Ovary (tissue), 9 donors: Measurements from ENCODE around the gene MRC1. TPM values are rescaled to one million over a fixed set of nuclear protein-coding genes. Genes with fewer than 3 reads are reported as not detected.

Experiments used
- DNase-seq, 5 donors: peaks; one replicate each; pipeline ENCODE4 v3.0.0-alpha.2; 2019 to 2020
- H3K27ac ChIP-seq, 2 donors: fragments of 200-600 bp; one replicate each; pipeline versions ENCODE4 v1.5.1 to v1.8.0; 2019 to 2022
- H3K27me3 ChIP-seq: fragments of 200-600 bp; one replicate; pipeline ENCODE4 v1.8.0; 2022
- H3K36me3 ChIP-seq: fragments of 200-600 bp; sonication (generic); one replicate; pipeline ENCODE4 v1.5.1; 2019
- H3K4me1 ChIP-seq: one replicate; pipeline ENCODE4 v1.8.1; 2013; ENCODE audit warnings: mild to moderate bottlenecking, moderate library complexity; ENCODE audit not compliant: insufficient read depth
- H3K4me3 ChIP-seq: fragments of 200-600 bp; sonication (generic); one replicate; pipeline ENCODE4 v1.5.1; 2017
- H3K9me3 ChIP-seq, 2 donors: fragments of 200-600 bp in 1 of 2; sonication (generic) in 1 of 2; one replicate each; pipeline versions ENCODE4 v1.5.1 to v1.8.1; 2013 to 2019; ENCODE audit warnings: mild to moderate bottlenecking in 1 of 2, moderate library complexity in 1 of 2
- CTCF ChIP-seq, 3 donors: fragments of 450-650 bp in 2 of 3; fragments of 200-600 bp in 1 of 3; IDR thresholded peaks; one replicate each; pipeline versions ENCODE4 v1.5.1 to v1.8.0; 2016 to 2022; ENCODE audit warnings: antibody characterized with exemption in 3 of 3, mild to moderate bottlenecking in 1 of 3
- EP300 ChIP-seq: sonication (generic); formaldehyde crosslinking; IDR thresholded peaks from one replicate; pipeline ENCODE4 v1.6.1; 2017; ENCODE audit warnings: antibody characterized with exemption
- POLR2A ChIP-seq: fragments of 450-650 bp; IDR thresholded peaks from one replicate; pipeline ENCODE4 v1.6.1; 2017; ENCODE audit warnings: antibody characterized with exemption, mild to moderate bottlenecking, moderate library complexity
- WGBS, 3 donors: extraction: QIAGEN DNeasy Blood & Tissue Kit in 1 of 3; methylation state at CpG; one replicate each; pipeline versions ENCODE4 v1.1.5 to v1.1.7; 2013 to 2017; 5-methylcytosine and 5-hydroxymethylcytosine counted together
- intact Hi-C, 4 donors: fragments of 100-400 bp; cut with DNase I; formaldehyde crosslinking; loops; one replicate each; pipeline versions ENCODE4 v1.11.0 to v1.15.1; 2022 to 2023
- polyA plus RNA-seq, 2 donors: library from polyadenylated mRNA; stranded (reverse); fragments of 200-250 nt in 1 of 2; fragments of 350-450 nt in 1 of 2; fragmentation: Illumina TruSeq in 1 of 2; extraction: RNeasy Lipid Tissue Mini Kit (QIAGEN cat#74804) in 1 of 2; gene quantifications; one replicate each; pipeline ENCODE4 v1.2.3, GENCODE V29; 2013 to 2014
- total RNA-seq, 7 donors: library from RNA; depleted of rRNA in 2 of 7; stranded (reverse); fragments of >200 nt in 2 of 7; fragmentation: NEBNext Ultra II Directional in 3 of 7; extraction: Animal tissue kit (Norgen Biotek cat#: 25700) in 3 of 7; gene quantifications; one replicate each; pipeline versions ENCODE4 v1.1.0 to v1.2.4, GENCODE V29; 2016 to 2023
- donor health status: DM: no; HTN: no; CAD: no; lungs with moderate emphysema.
- donor health status: DM: no; HTN: no; CAD: no.
- donor health status: Bipolar disorder and iron deficiency.
- donor health status: DM: yes; HTN: yes; CAD: no.
- donor health status: DM: no; HTN: no; CAD: no.
- donor health status: DM: yes; HTN: yes; CAD: no.

Gene MRC1
- total and polyA plus RNA-seq, 9 donors = 6.6 to 39.9 (median 13.3) TPM

GRCh38 chr10:17848646-17849045 lies 39.5 kb downstream of the MRC1 start:
- WGBS, 3 donors = 88 to 93% (median 93%) methylated on average over 5 of the region's 5 CpGs
- Histone ChIP-seq H3K9me3 (no peaks in the 10 kb centered on the region), H3K4me1 (no peaks in the 10 kb centered on the region), H3K27ac (no peak overlapping the region), H3K4me3 (no peak overlapping the region), H3K27me3 (no peaks in the 10 kb centered on the region), H3K36me3 (no peaks in the 10 kb centered on the region)
- DNase-seq = no peak
- TF ChIP-seq CTCF (IDR thresholded peaks at IDR 0.05) = no peak
- TF ChIP-seq POLR2A = no peak
- TF ChIP-seq EP300 = no peak
- intact Hi-C loops = loop anchor here in 1 of 4 donors (5.0 kb wide), 1 partner anchor 374 kb away; no protein-coding TSS in a partner anchor

- Histone ChIP-seq H3K27ac (no peak overlapping the region), H3K9me3 (no peaks in the 10 kb centered on the region), H3K36me3 (no peaks in the 10 kb centered on the region), H3K4me3 (no peak overlapping the region), H3K27me3 (no peaks in the 10 kb centered on the region), H3K4me1 (no peaks in the 10 kb centered on the region)
- DNase-seq = no peak
- no peak for TF ChIP-seq POLR2A
- TF ChIP-seq CTCF (IDR thresholded peaks at IDR 0.05) = no peak
- intact Hi-C loops = no loop called here
- WGBS, 3 donors = 88 to 90% (median 89%) methylated on average over 3 of the region's 3 CpGs
Measured at GRCh38 chr10:17850501-17850900, 41.4 kb downstream of the MRC1 start.

GRCh38 chr10:17851611-17852010 lies 42.5 kb downstream of the MRC1 start:
- WGBS, 3 donors = 46 to 49% (median 49%) methylated on average over 4 of the region's 4 CpGs
- H3K4me3 ChIP-seq = no peak overlapping the region
- no peak overlapping the region for H3K27ac ChIP-seq
- intact Hi-C loops = no loop called here
- no peak for TF ChIP-seq POLR2A
- TF ChIP-seq EP300 = no peak
- TF ChIP-seq CTCF (IDR thresholded peaks at IDR 0.05) = no peak
- no peaks in the 10 kb centered on the region for H3K9me3 ChIP-seq
- H3K4me1 ChIP-seq = no peaks in the 10 kb centered on the region
- H3K27me3 ChIP-seq = no peaks in the 10 kb centered on the region
- H3K36me3 ChIP-seq = no peaks in the 10 kb centered on the region
- no peak for DNase-seq

- intact Hi-C loops = no loop called here
Measured at GRCh38 chr10:17854044-17854652, 45.0 kb downstream of the MRC1 start.

More at GRCh38 chr10:17854044-17854652, 45.0 kb downstream of the MRC1 start:
- DNase-seq = no peak
- Histone ChIP-seq H3K9me3 (no peaks in the 10 kb centered on the region), H3K4me3 (no peak overlapping the region), H3K36me3 (no peaks in the 10 kb centered on the region), H3K27me3 (no peaks in the 10 kb centered on the region), H3K27ac (no peak overlapping the region), H3K4me1 (no peaks in the 10 kb centered on the region)
- TF ChIP-seq CTCF (IDR thresholded peaks at IDR 0.05) (no peak), POLR2A (no peak), EP300 (no peak)
- 95 to 98% (median 96%) methylated on average over 7 of the region's 7 CpGs for WGBS, 3 donors
